ENCODE data around the gene LRCOL1.
A peak's percentile ranks its signal among the peaks of the same experiment; 100 is the strongest.

Gene LRCOL1

DNA sequence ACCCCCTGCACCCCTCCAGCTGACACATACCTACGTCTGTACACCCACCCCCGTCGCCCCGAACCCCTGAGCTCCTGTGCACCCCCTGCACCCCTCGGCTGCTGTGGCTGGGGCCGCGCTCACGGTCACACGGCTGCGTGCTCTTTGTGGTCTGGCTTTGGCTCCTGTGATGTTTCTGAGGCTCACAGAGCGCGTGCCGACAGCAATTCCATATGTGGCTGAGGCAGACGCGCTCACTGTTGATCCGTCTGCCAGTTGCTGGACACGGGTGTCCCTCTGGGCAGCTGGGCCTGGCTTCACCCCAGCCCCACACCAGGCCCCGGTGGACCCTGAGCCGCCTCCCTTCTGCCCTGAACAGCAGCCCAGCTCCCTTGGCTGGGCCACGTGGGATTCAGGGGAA, 46.5 kb downstream of the LRCOL1 start:
- no peak for DNase-seq (ENCODE audit: low read depth in 2 of 2)

DNA sequence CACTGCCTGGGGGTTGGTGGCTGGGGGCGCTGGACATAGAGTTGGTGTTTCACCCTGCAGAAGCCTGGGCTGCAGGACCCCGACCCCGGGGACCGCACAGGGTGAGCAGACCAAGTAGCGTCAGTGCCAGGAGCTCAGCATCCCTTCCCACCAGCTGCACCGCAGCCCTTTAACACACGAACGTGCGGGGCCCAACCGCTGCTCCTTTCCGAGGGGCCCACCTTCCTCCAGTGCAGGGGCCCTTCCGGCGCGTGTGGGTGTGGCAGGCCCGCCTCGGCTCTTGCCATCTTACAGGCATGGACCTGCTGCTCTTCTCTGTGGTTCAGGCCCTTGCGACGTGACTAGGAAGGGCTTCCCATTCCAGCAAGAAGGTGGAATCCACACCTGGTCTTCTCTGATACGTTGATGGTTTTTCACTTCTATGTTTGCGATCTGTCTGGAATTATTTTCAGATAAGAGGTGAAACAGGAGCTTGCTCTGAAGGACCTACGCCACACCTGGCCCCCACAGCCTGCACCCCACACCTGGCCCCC, 47.8 kb downstream of the LRCOL1 start:
- DNase-seq (ENCODE audit: low read depth in 2 of 2): no peak

DNA sequence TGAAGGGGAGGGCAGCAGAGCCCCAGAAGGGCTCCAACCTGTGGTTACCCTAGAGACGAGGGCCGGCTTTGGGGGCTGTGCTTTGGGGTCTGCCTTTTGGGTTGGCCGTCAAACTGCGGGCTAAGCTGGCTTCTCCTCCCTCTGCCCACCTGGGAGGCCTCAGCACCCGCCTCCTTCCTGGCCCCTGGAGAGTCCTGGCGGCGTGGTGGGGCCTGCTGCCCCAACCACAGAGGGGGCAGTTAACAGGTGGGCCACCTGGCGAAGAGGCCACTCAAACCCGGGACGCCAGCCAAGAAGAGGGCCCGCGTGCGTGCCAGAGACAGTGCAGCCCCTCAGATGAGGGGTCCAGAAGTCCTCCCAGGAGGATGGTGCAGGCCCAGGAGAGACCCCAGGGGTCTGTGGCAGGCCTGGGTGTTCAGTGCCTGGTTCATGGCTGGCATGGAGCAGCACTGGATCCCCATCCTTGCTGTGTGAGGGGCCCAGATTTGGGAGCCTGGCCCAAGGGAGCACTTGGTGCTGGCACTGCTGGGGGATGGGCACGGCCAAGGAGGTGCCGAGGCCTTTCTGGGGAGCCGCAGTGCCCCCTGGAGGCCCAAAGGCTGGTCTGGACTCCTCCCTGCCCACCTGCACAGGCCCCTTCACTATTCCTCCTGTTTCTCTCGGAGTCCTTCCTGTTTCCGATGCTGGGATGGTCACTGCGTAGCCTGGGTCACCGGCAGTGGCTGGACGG, 48.8 kb downstream of the LRCOL1 start:
- DNase-seq (ENCODE audit: low read depth in 2 of 2): no peak

DNA sequence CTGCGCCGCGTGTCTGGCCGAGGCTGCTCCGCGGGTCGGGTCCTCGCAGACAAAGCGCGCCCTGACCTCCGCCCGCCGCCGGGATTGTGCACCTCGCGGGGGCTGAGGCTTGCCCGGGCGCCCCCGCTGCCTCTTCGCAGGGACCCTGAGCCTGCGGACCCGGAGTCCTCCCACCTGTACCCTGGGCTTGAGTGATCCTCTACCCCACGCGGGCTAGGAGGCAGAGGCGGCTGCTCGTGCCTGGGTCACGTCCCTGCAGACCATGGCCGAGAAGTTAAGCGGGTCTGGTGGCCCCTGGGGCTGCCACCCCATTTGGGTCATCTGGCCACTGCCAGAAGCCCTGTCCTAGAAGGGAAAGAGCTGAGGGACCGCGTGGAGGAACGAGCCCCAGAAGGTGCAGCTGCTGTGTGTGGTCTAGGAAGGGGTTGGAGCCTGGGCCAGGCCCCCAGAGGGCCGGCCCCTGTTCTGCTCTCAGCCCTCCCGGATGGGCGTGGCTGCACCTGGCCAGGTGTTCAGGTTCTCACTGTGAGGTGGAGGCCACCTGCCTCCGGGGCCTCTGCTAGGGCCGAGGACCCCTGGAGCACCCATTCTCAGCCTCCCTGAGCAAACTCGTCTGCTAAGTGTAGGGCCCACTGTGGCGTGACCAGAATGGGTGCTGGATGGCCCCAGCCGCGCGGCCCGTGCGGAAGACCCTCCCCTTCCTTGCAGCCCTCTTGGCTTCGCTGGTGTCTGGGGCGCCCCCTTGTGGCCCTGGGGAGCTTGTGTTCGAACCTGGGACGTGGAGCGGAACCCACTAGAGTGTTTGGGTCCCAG, 49.6 kb downstream of the LRCOL1 start:
- peak in 1 of 2 experiments; percentile 16 for DNase-seq (ENCODE audit: low read depth in 2 of 2)

DNA sequence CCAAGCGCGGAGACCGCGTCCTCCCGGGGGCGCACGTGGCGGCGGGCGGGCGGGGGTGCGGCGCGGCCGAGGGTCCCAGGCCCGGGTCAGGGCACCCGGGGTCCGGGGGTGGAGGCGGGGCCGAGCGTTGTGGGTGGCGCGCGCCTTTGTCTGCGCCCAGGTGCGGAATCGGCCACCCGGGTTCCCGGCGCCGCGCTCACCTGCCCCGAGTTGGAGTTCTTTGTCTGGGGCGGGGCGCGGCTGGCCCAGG, 50.1 kb downstream of the LRCOL1 start:
- DNase-seq (ENCODE audit: low read depth in 2 of 2): no peak

DNA sequence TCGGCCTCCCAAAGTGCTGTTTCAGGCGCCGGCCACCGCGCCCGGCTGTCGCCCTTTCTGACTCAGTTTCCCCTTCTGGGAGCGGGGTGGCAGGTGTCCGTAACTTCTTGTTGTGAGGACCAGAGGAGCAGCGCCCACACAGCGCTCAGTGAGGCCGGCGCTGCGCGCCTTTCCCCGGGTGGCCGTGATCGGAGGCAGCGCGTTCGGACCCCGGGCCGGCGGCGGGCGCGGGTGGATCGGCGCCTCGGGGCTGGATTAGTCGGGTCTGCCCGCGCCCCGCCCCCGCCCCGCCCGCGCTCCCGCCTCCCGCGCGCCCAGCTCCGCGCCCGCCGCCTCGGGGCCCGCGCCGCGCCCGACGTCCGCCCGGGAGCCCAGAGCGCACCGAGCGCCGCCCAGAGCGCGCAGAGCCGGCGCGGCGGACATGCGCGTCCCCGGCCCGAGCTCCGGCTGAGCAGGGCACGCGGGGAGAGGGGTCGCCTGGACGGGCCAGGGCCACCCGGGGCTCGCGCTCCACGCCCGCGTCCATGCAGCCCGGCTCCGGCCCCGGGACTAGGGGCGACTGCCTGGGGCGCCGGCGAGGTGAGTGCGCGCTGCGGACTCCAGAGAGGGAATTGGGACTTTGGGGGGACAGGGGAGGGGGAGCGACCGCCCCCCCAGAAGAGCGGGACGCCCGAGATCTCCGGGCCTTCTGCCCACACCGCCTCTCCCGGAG, 50.6 kb downstream of the LRCOL1 start:
- DNase-seq (ENCODE audit: low read depth in 2 of 2): peak; percentile 9 to 17

DNA sequence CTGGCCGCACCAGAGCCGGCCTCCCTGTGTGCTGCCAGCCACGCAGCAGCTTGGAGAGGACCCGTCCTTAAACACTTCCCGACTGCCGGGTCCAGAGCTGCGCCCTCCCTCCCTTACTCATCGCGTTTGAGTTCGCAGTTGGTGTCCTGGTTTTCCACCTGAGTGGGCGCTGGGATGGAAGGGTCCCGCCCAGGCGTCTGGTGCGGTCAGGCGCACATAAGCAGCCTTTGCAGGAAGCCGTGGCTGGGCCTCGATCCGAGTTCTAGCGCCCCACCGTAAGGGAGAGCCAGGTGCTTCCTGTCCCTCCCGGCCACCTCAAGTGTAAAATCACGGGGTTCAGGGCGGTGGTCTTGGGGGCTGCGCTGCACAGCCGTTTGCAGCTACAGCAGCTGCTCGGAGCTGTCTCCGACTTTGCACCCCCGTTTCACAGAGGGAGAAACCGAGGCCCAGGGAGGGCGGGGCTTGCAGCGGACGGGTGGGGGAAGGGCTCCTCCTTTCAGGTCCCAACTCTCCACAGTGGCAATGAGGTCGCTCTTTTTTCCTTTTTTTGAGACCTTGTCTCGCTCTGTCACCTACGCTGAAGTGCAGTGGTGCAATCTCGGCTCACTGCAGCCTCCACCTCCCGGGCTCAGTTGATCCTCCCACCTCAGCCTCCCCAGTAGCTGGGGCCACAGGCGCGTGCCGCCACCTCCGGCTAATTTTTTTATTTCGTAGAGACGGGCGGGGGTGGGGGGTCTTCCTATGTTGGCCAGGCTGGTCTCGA, 51.3 kb downstream of the LRCOL1 start:
- DNase-seq (ENCODE audit: low read depth in 2 of 2): no peak

DNA sequence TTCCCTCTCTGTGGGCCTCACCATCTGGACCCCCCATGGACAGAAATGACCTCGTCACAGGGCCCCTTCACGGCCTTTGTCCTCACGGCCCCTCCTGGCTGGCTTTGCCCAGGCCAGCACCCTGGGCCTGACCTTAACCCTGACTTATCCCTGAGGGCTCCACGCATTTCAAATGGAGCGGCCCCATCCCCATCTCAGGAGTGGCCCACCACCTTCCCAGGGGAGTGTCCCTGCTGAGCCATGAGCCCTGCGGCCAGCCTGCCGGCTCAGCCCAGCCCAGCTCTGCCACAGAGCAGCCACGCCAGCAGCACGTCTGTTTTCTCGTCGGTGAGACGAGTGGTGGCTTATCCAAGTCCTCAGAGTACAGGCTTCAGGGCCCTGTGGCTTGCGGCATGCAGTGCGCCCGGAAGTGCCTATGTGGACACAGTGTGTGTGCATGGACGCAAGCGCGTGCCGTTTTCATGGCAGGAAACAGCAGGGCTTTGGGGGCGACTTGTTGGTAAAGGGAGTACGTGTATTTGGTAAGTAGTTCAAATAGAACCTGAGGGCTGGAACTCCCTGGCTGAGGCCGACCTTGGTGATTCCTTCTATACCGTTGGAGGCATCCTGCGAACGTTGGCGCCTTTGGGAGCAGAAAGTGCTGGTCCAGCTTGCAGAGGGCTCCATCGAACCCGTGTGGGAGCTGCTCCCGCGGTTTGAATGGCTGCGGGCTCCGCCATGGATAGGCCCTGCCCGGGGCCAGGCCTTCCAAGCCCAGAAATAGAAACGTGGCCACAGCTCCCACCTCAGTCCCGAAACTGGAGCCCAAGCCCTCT, 52.1 kb downstream of the LRCOL1 start:
- DNase-seq (ENCODE audit: low read depth in 2 of 2): no peak

DNA sequence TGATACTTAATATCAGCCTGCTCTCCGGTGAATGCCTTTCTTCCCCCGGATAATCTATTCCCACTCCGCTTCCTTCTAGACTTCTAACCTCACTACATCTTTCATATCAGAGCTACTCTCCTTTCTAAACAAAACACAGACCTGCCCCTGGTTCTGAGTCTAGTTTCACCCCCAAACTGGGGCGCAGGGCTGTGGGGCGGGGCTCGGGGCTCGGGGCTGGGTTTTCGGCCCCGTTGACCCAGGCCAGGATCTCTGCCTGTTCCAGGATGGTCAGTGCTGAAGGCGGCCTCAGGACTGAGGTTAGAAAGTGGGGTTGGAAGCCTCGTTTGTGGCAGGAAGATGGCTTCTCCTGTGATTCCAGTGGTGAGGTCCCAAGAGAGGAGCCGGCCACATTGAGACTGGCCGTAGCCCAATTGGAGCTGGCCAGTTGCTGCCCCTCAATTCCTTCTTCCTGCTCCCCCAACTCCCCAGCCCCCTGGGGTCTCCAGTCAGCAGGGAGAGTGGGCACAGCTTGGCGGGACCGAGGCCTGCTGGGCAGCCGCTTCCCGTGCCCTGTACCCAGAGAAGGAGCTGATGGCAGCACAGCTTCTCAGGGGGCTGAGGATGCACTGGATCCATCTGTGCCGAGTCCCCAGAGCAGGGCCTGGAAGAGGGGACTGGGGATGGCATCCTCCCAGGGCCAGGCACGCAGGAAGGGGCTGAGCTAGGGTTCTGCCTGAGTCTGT, 52.9 kb downstream of the LRCOL1 start:
- no peak for DNase-seq (ENCODE audit: low read depth in 2 of 2)

DNA sequence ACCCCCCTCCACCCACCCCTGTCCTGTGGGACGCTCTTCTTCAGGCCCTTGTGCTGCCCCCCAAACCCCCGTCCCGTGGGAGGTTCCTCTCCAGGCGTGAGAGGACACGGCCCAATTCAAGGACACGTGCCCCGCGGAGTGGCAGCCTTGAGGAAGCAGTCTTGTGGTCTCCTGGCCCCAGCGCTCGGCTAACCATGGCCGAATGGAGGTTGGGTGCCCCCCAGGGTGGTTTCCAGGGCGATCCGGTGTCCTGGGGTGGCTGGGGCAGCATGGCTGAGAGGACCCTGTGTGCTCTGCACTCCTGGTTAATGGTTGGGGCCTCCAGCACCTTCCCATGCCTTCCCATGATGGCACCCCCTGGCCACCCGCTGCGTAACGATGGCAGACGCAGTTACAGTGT, 53.6 kb downstream of the LRCOL1 start:
- no peak for DNase-seq (ENCODE audit: low read depth in 2 of 2)

DNA sequence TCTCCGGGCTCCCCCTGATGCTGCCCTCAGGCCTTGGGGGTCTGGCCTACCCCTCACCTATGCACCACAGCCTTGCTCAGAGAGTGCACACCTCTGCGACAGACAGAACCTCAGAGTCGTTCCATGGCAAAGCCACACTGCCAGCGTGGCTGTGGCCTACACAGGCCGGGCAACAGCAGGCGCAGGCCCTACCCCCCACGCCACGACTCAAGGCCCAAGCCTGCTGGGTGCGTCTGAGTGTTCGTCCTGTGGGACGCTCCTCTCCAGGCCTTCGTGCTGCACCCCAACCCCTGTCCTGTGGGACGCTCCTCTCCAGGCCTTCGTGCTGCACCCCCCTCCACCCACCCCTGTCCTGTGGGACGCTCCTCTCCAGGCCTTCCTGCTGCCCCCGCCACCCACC, 54.2 kb downstream of the LRCOL1 start:
- DNase-seq (ENCODE audit: low read depth in 2 of 2): no peak

DNA sequence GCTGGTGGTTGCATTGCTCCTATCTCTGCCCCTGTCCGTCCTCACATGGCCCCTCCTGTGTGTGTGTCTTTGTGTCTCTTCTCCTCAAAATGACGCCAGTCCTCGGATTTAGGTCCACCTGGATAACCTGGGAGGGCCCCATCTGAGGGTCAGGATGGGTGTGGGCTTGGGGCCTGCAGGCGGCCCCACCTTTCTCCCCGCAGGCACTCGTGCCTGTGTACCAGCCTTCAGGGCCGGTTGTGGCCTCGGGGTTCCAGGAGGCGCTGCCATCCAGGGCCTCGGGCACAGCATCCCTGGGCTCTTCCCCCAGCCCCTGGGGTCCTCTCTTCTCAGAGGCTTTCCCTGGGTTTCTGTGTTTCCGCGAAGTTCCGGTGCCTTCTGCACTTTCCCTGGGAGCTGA, 54.7 kb downstream of the LRCOL1 start:
- DNase-seq (ENCODE audit: low read depth in 2 of 2): no peak

DNA sequence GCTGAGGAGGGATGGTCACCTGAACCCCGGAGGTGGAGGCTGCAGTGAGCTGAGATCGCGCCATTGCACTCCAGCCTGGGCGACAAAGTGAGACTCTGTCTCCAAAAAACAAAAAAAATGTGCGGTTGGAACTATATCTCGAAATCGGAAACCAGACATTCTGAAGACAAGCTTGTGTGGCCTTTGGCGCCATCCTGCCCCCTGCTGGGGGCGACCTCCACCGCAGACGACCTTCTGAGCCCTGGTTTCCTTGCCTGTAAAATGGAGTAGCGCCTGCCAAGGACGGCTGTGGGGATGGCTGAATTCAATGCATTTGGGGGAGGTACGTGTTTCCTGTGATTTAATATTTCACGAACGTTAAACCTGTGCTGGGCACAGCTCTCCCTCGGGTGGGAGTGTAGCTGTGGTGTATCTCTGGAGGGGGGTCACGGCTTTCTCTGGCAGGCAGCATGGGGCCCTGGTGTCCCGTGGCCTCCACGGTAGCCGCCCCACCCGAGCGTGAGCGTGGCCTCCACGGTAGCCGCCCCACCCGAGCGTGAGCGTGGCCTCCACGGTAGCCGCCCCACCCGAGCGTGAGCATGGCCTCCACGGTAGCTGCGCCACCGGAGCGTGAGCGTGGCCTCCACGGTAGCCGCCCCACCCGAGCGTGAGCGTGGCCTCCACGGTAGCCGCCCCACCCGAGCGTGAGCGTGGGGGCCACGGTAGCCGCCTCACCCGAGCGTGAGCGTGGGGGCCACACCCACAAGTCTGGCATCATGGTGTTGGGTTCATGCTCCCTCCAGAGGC, 55.3 kb downstream of the LRCOL1 start:
- DNase-seq (ENCODE audit: low read depth in 2 of 2): no peak

Measured in fibroblast of skin of left biceps (primary cell).